ENCODE data around the gene CGREF1.
"Not testable (repeated sequence)": the region's sequence is repeated elsewhere in the genome, so short reads cannot be mapped to it uniquely, and the experiment has no call there.

CGREF1 gene

DNA sequence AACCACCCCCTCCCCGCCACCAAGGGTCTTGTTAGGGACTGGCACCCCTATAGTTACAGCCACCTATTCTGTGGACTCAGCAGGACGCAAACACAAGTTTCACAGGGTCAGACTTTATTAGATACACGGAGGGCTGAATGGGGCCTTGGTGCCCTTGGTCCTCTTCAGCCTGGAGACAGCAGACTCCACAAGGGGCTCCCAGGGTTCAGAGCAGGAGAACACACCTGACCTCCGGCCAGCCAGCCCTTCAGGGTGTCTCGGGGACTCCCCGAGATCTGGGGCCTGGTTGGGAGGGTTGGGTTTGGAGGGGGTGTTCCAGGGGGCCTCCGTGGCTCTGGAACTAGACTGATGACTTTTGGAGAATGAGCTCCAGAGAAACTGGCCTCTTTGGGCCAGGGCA lies 17.8 kb upstream of the CGREF1 start:
- DNase-seq: no peak

DNA sequence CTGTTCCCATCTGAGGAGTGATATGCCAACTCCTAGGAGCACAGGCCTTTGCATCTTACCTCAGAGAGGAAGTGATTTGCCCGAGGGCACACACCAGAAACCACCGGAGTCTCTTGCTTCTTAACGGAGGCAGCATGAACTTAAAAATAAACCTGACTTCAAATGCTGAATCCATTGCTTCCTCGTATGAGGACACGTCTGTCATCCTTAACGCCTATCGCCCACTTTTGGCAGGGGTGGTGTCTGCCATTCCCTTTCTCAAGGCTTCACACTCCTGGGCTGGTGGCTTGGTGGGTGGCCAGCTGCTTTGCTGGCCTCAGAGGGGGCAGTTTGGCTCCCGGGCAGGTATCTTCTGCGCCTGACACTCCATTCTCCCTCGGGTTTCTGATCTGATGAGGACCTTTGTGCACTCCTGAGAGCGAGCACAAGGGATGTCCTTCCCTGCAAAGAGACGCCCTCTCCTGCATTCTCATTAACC lies 16.6 kb upstream of the CGREF1 start:
- DNase-seq: no peak

- DNase-seq: no peak
These were observed 16.0 kb upstream of the CGREF1 start for GRCh38 chr2:27134781-27135477.

DNA sequence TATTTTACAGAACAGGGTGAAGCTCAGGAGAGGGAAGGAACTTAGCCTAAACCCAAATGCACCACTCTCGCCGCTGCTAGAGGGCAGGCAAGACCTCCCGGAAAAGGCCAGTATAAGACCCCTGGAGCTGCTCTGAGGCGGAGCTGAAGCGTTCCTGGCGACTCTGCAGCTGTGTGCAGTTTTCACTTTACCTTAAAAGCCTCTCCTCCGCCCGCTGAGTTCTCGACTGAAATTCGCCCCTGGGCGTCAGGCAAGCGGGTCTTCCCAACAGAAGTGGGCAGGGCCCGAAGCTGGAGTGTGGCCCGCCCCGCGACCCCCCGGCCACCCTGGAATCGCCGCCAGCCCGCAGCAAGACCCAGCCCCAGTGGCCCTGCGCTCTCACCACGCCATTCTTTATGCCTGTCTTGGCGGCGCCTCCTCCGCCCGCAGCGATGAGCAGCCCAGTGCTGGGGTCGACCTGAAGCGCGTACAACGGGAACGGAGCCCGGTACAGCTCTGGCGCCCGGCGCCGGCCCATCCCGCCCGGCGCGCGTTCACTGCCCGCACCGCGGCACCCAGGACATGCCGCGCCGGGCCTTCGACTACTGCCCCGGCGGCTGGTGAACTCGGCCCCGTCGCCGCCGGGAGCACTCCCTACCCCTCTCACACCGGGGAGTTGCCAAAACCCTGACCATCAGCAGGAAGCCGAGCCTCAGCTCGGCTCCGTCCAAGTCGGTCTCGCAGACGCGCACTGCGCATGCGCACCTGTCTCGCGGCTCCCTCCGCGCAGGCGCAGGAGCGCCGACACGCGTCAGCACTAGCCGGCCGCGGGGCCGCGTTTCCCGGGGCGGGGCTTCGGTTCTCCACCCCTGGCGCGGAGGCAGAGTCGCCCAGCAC lies 15.2 kb upstream of the CGREF1 start, which contains the start of gene PREB:
PREB (minus strand) TSS at position 732 of the 876 bp plus-strand sequence; CDS start at position 517, 215 bp downstream.
- DNase-seq: peak; percentile 90

- no peak for DNase-seq
These were observed 14.4 kb upstream of the CGREF1 start for GRCh38 chr2:27133195-27133875.

GRCh38 chr2:27131429-27131828 lies 12.5 kb upstream of the CGREF1 start:
- no peak for DNase-seq

DNA sequence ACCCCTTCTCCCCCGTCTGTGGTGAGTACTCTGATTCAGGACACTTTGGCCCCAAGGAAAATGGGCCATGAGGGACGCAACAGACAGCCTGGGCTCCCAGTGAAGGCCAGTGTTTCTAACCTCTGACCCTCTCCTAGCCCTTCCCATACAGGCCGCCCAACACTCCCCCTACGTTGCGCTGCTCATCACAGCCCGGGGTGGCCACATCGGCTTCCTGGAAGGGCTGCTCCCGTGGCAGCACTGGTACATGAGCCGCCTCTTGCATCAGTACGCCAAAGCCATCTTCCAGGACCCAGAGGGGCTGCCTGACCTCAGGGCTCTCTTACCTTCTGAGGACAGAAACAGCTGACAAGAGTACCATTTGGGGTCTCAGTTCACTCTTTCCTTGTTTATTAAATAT lies 11.5 kb upstream of the CGREF1 start:
- no peak for DNase-seq

GRCh38 chr2:27128668-27129571 lies 10.0 kb upstream of the CGREF1 start:
- no peak for DNase-seq

GRCh38 chr2:27127883-27128667 lies 9.1 kb upstream of the CGREF1 start:
- no peak for DNase-seq

- DNase-seq: no peak
These were observed 7.4 kb upstream of the CGREF1 start for GRCh38 chr2:27126252-27126710.

GRCh38 chr2:27125104-27125503 lies 6.2 kb upstream of the CGREF1 start:
- no peak for DNase-seq

DNA sequence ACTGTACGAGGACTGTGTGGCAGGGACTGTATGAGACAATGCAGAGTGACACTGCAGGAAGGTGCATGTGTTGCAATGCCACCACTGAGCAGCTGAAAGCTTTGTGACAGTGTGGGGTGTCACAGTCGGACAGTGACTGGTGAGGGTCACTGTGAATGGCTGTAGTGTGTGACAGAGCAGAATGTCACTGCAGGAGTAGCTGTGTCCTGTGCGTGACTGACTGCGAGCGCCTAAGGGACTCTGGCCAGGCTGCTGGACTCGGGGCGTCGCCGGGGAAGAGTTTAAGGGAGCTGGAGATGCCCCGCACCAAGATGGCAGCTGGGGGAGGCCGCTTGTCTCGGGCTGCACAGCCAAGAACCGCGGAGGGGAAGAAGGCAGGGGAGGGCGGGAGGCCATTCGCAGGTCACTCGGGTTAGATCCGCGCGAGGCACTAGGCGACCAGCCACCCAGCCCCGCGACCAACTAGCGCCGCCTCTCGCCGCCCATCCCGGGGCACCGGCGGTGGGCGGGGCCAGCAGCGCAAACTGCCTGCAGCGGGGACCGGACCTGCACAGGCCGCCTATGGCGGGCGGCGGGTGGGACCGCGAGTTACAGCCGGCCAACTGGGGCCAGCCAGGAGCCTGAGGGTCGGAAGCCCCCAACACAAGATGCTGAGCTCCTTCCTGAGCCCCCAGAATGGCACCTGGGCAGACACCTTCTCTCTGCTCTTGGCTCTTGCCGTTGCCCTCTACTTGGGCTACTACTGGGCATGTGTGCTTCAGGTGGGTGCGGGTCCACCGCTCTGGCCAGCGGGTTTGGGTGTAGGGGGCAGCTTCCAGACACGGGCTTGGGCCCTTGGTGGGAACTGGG lies 4.6 kb upstream of the CGREF1 start, which contains the start of gene ABHD1:
ABHD1 (plus strand) TSS at position 514 of the 849 bp plus-strand sequence; CDS start at position 648, 134 bp downstream.
- no peak for DNase-seq

GRCh38 chr2:27122791-27123190 lies 3.9 kb upstream of the CGREF1 start:
- DNase-seq: no peak

DNA sequence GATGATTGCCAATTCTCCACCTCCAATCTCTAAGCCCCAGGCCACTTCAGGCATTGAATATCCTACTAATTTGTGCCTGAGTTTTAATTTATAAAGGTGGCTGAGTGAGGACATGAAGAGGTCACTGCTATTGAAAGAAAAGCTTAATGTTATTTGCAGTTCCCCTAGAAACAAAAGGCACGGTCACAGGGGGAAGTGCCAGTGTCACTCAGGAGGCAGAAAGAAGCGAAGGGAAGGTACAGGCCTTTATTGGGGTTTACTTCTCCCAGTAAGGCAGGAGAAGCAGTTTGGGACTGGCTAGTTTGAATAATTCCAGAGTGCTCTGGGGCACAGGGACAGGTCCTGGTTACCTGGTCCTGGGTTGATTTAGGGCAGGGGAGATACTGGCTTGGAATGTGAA lies 3.0 kb upstream of the CGREF1 start:
- no peak for DNase-seq

DNA sequence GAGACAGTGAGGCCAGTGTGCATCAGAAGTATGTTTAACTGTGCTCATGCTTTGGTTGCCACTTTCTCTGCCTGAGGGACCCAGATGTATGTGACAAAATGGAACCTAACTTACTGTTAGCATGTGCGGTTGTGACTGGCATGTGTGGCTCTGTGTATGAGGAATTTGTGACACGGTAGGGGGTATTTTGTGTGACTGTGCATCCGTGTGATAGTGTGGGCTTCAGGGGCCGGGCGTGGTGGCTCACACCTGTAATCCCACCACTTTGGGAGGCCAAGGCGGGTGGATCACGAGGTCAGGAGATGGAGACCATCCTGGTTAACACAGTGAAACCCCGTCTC lies 372 bp upstream of the CGREF1 start:
- not testable (repeated sequence) for DNase-seq

DNA sequence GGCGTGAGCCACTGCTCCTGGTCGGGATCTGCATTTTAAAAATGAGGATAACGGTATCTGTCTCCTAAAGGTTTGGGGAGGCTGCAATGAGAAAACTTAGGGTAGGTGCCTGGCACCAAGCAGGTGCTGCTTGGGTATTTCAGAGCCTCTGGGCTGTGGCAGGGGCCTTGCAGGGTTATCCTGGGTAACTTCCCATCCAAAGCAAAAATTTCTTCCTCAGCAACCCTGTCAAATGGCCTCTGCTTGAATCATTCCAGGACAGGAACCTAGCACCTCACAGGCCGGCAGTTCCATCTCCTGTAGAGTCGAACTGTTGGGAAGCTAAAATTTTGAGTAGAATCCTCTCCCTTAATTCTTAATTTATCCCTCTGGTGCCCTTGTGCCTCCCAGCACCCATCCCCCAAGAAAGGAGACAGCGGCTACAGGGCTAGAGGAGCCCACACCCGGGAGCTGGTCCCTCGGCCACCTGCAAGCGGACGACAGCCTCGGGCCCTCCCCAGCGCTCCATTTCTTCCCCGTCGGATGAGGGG lies 868 bp downstream of the CGREF1 start:
- DNase-seq: no peak

DNA sequence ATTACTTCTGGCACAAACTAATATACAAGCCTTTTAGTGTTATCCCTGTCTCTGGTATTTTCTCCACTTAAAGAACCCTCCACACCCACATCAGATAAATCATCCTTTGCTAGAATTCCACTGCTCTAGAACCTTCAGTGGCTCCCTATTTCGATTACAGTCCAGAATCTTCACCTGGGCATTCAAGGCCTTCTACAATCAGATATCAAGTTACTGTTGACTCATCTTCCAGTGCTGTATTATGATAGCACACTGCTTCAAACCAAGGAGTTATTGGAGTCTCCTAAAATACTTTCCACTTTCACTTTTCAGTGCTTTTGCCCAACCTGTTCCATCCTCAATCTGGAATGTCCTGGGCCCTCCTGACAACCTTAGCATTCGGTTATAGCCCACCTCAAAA lies 3.4 kb downstream of the CGREF1 start:
- no peak for DNase-seq

DNA sequence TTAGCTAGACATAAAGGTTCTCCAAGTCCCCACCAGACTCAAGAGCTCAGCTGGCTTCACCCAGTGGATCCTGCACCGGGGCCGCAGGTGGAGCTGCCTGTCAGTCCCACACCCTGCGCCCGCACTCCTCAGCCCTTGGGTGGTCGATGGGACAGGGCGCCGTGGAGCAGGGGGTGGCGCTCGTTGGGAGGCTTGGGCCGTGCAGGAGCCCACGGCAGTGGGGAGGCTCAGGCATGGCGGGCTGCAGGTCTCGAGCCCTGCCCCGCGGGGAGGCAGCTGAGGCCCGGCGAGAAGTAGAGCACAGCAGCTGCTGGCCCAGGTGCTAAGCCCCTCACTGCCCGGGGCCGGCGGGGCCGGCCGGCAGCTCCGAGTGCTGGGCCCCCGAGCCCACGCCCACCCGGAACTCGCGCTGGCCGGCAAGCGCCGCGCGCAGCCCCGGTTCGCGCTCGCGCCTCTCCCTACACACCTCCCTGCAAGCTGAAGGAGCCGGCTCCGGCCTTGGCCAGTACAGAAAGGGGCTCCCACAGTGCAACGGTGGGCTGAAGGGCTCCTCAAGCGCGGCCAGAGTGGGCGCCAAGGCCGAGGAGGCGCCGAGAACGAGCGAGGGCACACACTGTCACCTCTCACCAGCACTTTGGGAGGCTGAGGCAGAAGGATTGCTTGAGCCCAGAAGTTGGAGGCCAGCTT lies 7.4 kb downstream of the CGREF1 start:
- DNase-seq: not testable (repeated sequence)

DNA sequence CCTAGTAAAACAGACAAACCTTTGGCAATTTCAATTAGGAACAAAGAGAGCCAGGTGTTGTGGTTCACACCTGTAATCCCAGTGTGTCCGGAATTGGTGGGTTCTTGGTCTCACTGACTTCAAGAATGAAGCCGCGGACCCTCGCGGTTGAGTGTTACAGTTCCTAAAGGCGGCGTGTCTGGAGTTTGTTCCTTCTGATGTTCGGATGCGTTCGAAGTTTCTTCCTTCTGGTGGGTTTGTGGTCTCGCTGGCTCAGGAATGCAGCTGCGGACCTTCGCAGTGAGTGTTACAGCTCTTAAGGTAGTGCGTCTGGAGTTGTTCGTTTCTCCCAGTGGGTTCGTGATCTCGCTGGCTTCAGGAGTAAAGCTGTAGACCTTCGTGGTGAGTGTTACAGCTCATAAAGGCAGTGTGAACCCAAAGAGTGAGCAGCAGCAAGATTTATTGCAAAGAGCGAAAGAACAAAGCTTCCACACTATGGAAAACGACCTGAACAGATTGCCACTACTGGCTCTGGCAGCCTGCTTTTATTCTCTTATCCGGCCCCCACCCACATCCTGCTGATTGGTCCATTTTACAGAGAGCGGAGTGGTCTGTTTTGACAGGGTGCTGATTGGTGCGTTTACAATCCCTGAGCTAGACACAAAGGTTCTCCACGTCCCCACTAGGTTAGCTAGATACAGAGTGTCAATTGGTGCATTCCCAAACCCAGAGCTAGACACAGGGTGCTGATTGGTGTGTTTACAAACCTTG lies 8.2 kb downstream of the CGREF1 start:
- DNase-seq: not testable (repeated sequence)
